Upper lobe of right lung (tissue), 1 donor: ENCODE measurements around the gene INTS11. TPM values are rescaled to one million over a fixed set of nuclear protein-coding genes. Genes with fewer than 3 reads are reported as not detected.

Source experiments
- ATAC-seq: fragments of 200-7000 bp; cut with Tn5 transposase; one replicate; pipeline ENCODE4 v1.9.1; 2020; ENCODE audit warnings: mild to moderate bottlenecking, moderate library complexity
- DNase-seq: peaks from one replicate; pipeline ENCODE4 v3.0.0-alpha.2; 2020
- H3K27ac ChIP-seq: fragments of 200-600 bp; one replicate; pipeline ENCODE4 v1.8.0; 2022
- H3K27me3 ChIP-seq: fragments of 200-600 bp; one replicate; pipeline ENCODE4 v1.8.0; 2022; ENCODE audit warnings: mild to moderate bottlenecking
- H3K36me3 ChIP-seq: fragments of 200-600 bp; one replicate; pipeline ENCODE4 v1.8.0; 2022
- H3K4me1 ChIP-seq: fragments of 200-600 bp; one replicate; pipeline ENCODE4 v1.8.0; 2022
- H3K4me3 ChIP-seq: fragments of 200-600 bp; one replicate; pipeline ENCODE4 v1.8.0; 2022; ENCODE audit warnings: mild to moderate bottlenecking
- H3K9me3 ChIP-seq: fragments of 200-600 bp; one replicate; pipeline ENCODE4 v1.8.0; 2022
- CTCF ChIP-seq: fragments of 200-600 bp; IDR thresholded peaks from one replicate; pipeline ENCODE4 v1.8.0; 2022; ENCODE audit warnings: antibody characterized with exemption
- intact Hi-C: fragments of 100-400 bp; cut with DNase I; formaldehyde crosslinking; loops from one replicate; pipeline ENCODE4 v1.11.0; 2022
- total RNA-seq: library from RNA; stranded (reverse); fragmentation: NEBNext Ultra II Directional; extraction: Animal tissue kit (Norgen Biotek cat#: 25700); gene quantifications from one replicate; pipeline ENCODE4 v1.2.1, GENCODE V29; 2021
- donor health status: DM: no; HTN: yes; CAD: no; lungs with severe emphysema.

INTS11 gene
- total RNA-seq, 1 donor from 2014 or later: 81.9 TPM

GRCh38 chr1:1270813-1271212, 53.6 kb downstream of the INTS11 start:
- DNase-seq (no peak), ATAC-seq (no peak)
- intact Hi-C loops: no loop called here
- H3K4me3 ChIP-seq: no peak overlapping the region
- H3K27me3 ChIP-seq: no peaks in the 10 kb centered on the region
- H3K27ac ChIP-seq: no peak overlapping the region
- H3K4me1 ChIP-seq: peaks cover 37% of the 10 kb centered on the region
- H3K9me3 ChIP-seq: no peaks in the 10 kb centered on the region
- no peak for TF ChIP-seq CTCF
- peaks cover 24% of the 10 kb centered on the region for H3K36me3 ChIP-seq

GRCh38 chr1:1268284-1268682, 56.2 kb downstream of the INTS11 start:
- no peak for TF ChIP-seq CTCF
- Histone ChIP-seq H3K27ac (no peak overlapping the region), H3K27me3 (no peaks in the 10 kb centered on the region), H3K36me3 (peaks cover 37% of the 10 kb centered on the region), H3K9me3 (no peaks in the 10 kb centered on the region), H3K4me1 (peaks cover 32% of the 10 kb centered on the region), H3K4me3 (no peak overlapping the region)
- intact Hi-C loops: no loop called here
- DNase-seq: no peak
- no peak for ATAC-seq

GRCh38 chr1:1267488-1268283, 56.8 kb downstream of the INTS11 start:
- Histone ChIP-seq H3K27ac (no peak overlapping the region), H3K4me1 (peaks cover 29% of the 10 kb centered on the region), H3K4me3 (no peak overlapping the region), H3K36me3 (peaks cover 43% of the 10 kb centered on the region), H3K27me3 (no peaks in the 10 kb centered on the region), H3K9me3 (no peaks in the 10 kb centered on the region)
- intact Hi-C loops: no loop called here
- ATAC-seq (no peak), DNase-seq (no peak)
- TF ChIP-seq CTCF: no peak

GRCh38 chr1:1264868-1265272, 59.6 kb downstream of the INTS11 start:
- ATAC-seq (peak; percentile 19), DNase-seq (no peak)
- Histone ChIP-seq H3K9me3 (no peaks in the 10 kb centered on the region), H3K4me3 (no peak overlapping the region), H3K36me3 (peaks cover 65% of the 10 kb centered on the region), H3K27me3 (no peaks in the 10 kb centered on the region), H3K27ac (no peak overlapping the region), H3K4me1 (peaks cover 10% of the 10 kb centered on the region)
- no peak for TF ChIP-seq CTCF
- intact Hi-C loops: no loop called here

- no peak for ATAC-seq
- intact Hi-C loops: no loop called here
Observed at GRCh38 chr1:1264026-1264425, 60.4 kb downstream of the INTS11 start.

More at GRCh38 chr1:1264026-1264425, 60.4 kb downstream of the INTS11 start:
- peaks cover 71% of the 10 kb centered on the region for H3K36me3 ChIP-seq
- no peak for TF ChIP-seq CTCF
- no peak for DNase-seq
- no peaks in the 10 kb centered on the region for H3K27me3 ChIP-seq
- H3K27ac ChIP-seq: no peak overlapping the region
- H3K4me3 ChIP-seq: no peak overlapping the region
- peaks cover 9% of the 10 kb centered on the region for H3K4me1 ChIP-seq
- no peaks in the 10 kb centered on the region for H3K9me3 ChIP-seq
